PFSK-1 (cell line): Measurements from ENCODE around the gene LMTK3.

Source experiments
- FOXP2 ChIP-seq: optimal IDR thresholded peaks from 2 replicates; pipeline ENCODE3; 2011; ENCODE audit warnings: borderline replicate concordance, control low read depth, inconsistent platforms; ENCODE audit not compliant: insufficient read depth; ENCODE audit errors: extremely low read length, extremely low read depth
- POLR2AphosphoS5 ChIP-seq: IDR thresholded peaks from 2 replicates; pipeline ENCODE4 v1.6.1; 2012; ENCODE audit warnings: low read depth, mild to moderate bottlenecking, control low read depth, low read length, moderate library complexity
- SIN3A ChIP-seq: IDR thresholded peaks from 2 replicates; pipeline ENCODE4 v1.6.1; 2012; ENCODE audit warnings: mild to moderate bottlenecking, low read length, moderate library complexity, borderline replicate concordance; ENCODE audit not compliant: insufficient read depth
- TAF1 ChIP-seq: IDR thresholded peaks from 2 replicates; pipeline ENCODE4 v1.6.1; 2012; ENCODE audit warnings: low read length, control low read depth, borderline replicate concordance; ENCODE audit not compliant: insufficient read depth
- TF ChIP-seq, protein P1 (sequence below), 2 experiments: IDR thresholded peaks; 2 replicates each; pipeline versions ENCODE4 v1.6.1 to v1.8.0; 2011 to 2012; ENCODE audit warnings: low read depth in 2 of 2, low read length in 2 of 2, control low read depth in 1 of 2, inconsistent platforms in 1 of 2, mild to moderate bottlenecking in 1 of 2, moderate library complexity in 1 of 2; ENCODE audit not compliant: insufficient read depth in 1 of 2

The LMTK3 gene

DNA sequence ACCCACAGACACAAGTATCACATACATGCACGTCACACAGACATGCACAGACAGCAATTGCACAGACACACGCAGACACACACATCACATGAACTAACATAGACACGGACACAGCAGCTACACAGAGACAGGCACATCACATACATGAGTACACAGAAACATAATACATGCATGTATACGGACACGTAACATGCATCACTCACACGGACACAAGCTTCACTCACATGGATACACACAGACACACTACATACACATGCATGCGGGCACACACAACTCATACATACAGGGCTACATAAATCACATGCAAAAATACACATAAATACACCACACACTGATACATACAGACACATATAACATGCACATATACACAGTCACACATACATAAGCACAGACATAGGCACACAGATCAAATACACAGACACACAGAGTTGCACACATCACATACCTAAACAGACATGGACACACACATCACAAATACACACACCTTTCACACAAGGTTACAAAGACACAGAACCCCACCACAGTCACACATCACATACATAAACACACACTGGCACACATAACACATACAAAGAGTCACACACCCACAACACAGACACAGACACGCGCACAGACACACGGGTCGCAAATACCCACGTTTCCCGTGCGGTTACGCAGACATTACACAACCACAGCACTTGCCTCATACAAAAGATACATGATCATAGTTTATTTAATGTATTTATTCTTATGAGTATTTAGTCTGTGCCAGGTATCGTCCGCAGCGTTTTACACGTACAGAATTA, 1.1 kb upstream of the LMTK3 start:
- TF ChIP-seq POLR2AphosphoS5 (no peak), SIN3A (no peak), TAF1 (no peak), FOXP2 (no peak)
- TF ChIP-seq, protein P1, sequence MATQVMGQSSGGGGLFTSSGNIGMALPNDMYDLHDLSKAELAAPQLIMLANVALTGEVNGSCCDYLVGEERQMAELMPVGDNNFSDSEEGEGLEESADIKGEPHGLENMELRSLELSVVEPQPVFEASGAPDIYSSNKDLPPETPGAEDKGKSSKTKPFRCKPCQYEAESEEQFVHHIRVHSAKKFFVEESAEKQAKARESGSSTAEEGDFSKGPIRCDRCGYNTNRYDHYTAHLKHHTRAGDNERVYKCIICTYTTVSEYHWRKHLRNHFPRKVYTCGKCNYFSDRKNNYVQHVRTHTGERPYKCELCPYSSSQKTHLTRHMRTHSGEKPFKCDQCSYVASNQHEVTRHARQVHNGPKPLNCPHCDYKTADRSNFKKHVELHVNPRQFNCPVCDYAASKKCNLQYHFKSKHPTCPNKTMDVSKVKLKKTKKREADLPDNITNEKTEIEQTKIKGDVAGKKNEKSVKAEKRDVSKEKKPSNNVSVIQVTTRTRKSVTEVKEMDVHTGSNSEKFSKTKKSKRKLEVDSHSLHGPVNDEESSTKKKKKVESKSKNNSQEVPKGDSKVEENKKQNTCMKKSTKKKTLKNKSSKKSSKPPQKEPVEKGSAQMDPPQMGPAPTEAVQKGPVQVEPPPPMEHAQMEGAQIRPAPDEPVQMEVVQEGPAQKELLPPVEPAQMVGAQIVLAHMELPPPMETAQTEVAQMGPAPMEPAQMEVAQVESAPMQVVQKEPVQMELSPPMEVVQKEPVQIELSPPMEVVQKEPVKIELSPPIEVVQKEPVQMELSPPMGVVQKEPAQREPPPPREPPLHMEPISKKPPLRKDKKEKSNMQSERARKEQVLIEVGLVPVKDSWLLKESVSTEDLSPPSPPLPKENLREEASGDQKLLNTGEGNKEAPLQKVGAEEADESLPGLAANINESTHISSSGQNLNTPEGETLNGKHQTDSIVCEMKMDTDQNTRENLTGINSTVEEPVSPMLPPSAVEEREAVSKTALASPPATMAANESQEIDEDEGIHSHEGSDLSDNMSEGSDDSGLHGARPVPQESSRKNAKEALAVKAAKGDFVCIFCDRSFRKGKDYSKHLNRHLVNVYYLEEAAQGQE (IDR thresholded peaks at IDR 0.05; ENCODE audit: insufficient read depth in 1 of 2, low read depth in 2 of 2, low read length in 2 of 2): no peak

DNA sequence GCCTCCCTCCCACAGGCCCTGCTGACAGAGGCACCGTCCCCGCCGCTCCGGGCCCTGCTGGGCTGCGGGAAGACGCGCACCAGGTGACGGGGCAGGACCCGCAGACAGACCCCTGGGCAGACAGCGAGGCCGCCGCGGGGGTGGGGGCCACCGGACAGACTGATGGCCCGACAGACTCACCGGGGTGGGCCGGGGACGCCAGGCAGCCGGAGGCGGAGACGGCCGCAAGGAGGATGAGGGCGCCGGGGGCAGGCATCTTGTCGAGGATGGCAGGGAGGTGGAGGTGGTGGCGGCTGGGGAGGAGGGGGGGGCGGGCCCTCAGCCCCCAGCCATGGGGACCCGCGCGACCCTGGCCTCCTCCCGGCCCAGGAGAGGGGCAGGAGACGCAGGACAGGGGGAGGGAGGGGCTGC, 309 bp downstream of the LMTK3 start:
- TF ChIP-seq, protein P1 (IDR thresholded peaks at IDR 0.05; ENCODE audit: insufficient read depth in 1 of 2, low read depth in 2 of 2, low read length in 2 of 2): no peak
- TF ChIP-seq FOXP2: no peak
- TF ChIP-seq TAF1: no peak
- no peak for TF ChIP-seq SIN3A
- TF ChIP-seq POLR2AphosphoS5: no peak

DNA sequence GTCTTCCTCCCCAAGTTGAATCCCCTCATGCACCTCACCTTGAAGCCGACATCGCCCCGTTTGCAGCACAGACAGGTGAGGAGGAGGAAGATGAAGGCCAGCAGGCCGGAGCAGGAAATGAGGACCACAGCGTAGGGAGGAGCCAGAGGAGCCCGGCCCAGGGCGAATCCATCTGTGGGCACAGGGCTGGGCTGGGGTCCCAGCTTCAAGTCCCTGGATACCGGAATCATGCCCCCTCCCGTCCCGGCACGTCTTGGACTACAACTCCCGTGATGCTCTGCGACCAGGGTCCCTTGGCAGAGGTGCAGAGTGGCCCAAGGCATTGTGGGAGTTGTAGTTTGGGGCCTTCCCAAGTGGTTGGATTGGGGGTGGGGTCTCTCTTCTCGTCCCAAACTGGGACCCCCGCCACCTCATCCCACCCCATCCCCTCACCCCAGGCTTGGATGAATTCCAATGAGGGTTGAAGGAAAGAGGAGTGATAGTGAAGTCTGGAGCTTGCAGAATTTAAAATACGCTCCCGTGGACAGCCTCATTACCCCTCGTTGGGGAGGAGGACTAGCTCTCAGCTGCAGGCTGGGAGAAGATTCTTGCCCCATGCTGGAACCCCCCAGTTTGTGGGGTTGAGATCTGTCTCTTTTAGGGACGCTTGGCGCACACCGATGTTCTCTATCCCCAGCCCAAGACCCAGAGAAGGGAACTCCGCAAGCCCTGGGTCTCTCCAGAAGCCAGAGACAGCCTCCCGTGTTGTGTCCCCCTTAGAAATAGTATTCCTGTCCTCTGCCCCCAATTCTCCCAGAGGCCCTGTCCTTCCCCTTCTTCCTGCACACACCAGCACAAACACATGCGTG, 990 bp downstream of the LMTK3 start:
- TF ChIP-seq, protein P1 (IDR thresholded peaks at IDR 0.05; ENCODE audit: insufficient read depth in 1 of 2, low read depth in 2 of 2, low read length in 2 of 2): no peak
- TF ChIP-seq FOXP2 (no peak), TAF1 (no peak), POLR2AphosphoS5 (no peak), SIN3A (no peak)

DNA sequence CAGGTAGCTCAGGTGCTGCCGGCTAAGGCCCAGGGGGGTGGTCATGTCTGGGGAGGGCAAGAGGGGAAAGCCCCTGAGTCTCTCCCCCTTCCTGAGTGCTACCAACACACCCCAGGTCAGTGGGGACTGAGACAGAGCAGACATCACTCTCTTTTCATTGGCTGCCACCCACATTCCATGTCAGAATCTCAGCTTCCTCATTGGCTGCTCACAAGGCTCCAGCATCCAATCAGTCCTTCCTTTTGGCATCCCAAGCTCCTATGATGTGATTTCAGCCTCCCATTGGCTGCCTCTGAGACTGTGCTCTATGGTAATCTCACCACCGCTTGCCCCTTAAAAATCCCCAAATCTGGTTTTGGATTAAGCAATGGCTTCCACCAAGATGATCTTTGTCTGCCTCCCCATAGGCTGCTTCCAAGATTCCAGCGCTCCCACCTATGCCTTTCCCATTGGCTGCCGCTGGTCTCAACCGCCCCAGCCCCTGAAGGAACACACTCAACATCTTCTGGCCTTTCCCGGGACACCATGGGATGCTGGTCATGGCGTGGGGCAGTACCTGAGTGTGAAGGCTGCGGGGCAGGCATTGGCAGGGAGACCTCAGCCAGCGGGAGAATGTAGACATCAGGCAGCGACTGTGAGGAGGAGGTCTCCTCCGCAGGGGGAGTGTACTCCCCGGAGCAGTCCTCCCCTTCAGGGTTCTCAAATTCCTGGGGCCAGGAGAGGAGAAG, 2.0 kb downstream of the LMTK3 start:
- TF ChIP-seq SIN3A (no peak), POLR2AphosphoS5 (no peak), TAF1 (no peak), FOXP2 (no peak)
- TF ChIP-seq, protein P1 (IDR thresholded peaks at IDR 0.05; ENCODE audit: insufficient read depth in 1 of 2, low read depth in 2 of 2, low read length in 2 of 2): no peak
